Stimulated activated CD4-positive, alpha-beta T cell treated with anti-CD3 and anti-CD28 coated beads, TNF-alpha, amount 100 ng/mL, for 4 hours (primary cell): ENCODE measurements around the gene KIF6.
"Not testable (repeated sequence)": the region's sequence is repeated elsewhere in the genome, so short reads cannot be mapped to it uniquely, and the experiment has no call there.

Source experiments
- DNase-seq, 3 experiments: peaks; one replicate each; pipeline ENCODE4 v3.0.0-alpha.2; 2020; ENCODE audit warnings: low read depth in 3 of 3

The KIF6 gene

GRCh38 chr6:39502362-39502955, 222.7 kb downstream of the KIF6 start:
- not testable (repeated sequence) for DNase-seq

DNA sequence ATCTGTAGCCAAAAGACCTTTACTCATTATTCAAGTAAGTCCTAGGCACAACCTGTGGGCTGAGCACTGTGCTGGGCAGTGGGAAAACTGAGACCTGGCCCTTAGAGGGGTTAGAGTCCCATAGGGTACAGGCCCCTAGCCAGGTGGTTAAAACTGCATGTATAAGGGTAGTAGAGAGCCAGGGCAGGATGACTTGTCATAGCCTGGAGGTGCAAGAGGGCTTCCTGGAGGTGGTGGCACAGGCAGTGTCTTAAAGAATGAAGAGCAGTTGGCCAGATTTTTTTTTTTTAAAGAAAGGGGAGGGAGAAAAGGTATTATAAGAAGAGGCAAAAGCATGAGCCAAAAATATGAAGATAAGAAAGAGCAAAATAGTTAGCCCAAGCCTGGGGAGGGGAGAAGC, 226.2 kb downstream of the KIF6 start:
- no peak for DNase-seq

GRCh38 chr6:39498096-39498495, 227.1 kb downstream of the KIF6 start:
- no peak for DNase-seq

- no peak for DNase-seq
Observed at GRCh38 chr6:39496915-39497314, 228.3 kb downstream of the KIF6 start.

DNA sequence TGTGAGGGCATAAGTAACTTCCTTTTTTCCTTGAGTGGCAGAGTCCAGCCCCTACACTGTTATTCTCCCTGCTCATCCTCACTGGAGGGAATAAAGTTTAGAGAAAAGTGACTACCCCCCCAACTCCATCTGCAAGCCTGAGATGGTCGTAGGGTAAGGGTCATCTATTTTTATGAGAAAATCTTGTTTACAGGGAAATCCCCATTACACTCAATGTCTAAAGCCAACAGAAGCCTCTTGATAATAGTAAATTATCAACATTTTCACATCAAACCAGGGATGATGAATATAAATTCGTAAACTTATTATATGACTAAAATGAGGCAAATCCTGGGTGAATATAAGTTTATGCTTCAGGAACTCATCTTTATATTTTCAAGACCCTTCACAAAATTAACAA, 228.8 kb downstream of the KIF6 start:
- no peak for DNase-seq

DNA sequence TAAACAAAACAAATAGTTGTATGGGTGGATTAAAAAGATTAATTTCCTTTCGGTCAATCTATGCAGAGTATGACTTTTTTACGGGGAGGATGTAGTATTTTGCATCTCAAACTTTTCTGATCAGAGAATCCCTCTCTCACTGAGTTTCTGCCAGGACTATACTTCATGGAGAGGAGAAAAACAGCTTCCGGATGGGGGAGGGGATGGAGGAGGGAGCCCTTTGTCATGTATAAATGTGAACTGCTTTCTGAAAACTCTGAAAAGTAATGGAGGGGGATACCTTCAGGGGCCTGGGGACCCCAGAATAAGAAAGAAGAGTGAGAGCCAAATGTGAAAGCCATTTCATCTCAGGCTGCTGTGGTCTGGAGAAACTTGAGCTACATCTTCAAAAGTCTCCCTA, 229.6 kb downstream of the KIF6 start:
- DNase-seq = no peak

DNA sequence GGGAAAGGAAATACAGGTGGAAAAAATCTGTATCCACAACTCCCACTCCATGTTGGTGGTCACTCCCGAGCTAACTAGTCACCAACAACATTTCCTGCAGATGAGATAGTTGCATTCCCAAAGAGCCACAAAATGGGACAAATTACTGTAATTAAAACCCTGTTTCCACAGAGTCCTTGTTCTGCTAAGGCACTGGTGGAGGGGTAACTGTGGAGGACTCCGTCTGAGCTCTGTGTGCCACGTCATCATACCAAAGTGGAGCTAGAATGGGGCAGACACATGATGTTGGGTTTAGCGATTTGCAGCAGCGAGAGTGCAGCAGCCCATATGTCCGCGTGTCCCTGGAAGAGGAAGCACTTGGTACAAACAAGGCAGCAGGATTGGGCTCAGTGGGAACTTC, 230.2 kb downstream of the KIF6 start:
- no peak for DNase-seq

DNA sequence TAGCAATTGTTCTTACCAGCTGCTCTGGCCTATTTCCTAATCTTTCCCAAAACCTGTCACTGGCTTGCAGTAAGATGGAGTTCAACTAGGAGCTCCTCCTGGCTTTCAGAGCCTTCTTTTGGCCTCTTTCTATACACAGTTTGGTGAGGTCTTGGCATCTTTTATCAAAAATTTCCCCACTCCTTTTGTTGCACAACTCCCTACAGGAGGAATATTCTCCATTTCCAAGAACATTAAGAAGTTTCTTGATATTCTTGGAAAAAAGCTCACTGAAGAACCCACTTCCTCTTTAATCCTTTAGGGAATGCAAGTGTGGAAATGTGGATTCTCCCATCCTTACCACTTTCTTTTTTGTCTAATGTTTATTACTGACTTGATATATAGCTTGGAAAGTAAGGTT, 231.4 kb downstream of the KIF6 start:
- DNase-seq = no peak

GRCh38 chr6:39493174-39493573, 232.0 kb downstream of the KIF6 start:
- DNase-seq = no peak

DNA sequence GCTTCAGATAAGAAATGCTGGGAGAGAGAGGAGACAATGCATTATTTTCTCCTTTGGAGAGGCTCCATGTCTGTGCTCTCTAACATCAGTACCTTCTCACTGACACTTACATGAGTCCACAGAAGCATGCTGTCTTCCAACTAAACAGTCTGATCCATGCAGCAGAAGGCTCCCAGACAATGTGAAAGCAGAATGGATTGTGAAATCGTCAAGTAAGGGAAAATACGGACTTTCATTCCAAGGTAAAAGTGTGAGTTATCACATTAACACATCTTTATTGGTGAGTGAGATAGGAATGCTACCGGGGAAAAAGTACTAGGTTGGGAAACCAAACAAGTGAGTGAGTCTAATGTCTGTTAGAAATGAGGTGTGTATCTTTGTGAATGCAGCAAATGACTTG, 235.1 kb downstream of the KIF6 start:
- DNase-seq = no peak

- no peak for DNase-seq
Observed at GRCh38 chr6:39488255-39488879, 236.8 kb downstream of the KIF6 start.

- no peak for DNase-seq
Observed at GRCh38 chr6:39484276-39484675, 240.9 kb downstream of the KIF6 start.

DNA sequence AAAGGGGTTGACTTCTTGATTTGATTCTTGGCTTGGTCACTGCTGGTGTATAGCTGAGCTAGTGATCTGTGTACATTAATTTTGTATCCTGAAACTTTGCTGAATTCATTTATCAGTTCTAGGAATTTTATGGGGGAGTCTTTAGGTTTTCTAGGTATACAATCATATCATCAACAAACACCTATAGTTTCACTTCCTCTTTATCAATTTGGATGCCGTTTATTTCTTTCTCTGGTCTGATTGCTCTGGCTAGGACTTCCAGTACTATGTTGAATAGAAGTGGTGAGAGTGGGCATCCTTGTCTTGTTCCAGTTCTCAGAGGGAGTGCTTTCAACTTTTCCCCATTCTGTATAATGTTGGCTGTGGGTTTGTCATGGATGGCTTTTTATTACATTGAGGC, 245.4 kb downstream of the KIF6 start:
- DNase-seq = not testable (repeated sequence)

GRCh38 chr6:39476670-39477069, 248.5 kb downstream of the KIF6 start:
- DNase-seq = no peak

- no peak for DNase-seq
Observed at GRCh38 chr6:39476151-39476550, 249.1 kb downstream of the KIF6 start.

DNA sequence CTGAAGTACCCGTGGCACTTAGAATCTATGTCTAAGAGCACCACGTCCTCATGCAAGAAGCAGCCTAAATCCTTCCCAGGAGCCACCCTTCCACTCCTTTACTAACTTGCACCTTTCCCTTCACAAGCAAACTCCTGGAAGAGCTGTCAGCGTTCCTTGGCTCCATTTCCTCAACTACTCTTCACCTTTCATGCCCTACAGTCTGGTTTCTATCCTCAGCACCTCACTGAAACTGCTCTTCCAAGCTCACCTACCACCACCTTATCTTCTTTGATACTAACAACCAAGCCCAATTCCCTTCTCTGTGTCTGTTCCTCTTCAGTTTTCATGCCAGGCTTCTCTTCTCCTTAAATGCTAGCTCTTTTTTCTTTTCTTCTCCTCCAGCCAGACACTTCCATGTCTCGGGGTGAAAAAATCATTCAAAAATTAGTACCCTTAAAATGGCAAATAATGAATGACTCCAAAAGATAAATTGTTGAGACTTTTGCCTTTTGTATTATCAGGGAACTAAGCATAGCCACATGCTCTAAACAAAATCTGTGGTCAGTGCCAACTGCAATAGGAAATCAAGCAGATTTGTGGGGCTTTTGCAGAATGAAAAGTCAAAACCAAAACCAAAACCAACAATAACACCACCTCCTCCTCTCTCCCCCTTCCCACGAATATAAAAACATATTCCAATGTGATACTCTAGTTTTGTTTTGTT, 253.1 kb downstream of the KIF6 start:
- no peak for DNase-seq

DNA sequence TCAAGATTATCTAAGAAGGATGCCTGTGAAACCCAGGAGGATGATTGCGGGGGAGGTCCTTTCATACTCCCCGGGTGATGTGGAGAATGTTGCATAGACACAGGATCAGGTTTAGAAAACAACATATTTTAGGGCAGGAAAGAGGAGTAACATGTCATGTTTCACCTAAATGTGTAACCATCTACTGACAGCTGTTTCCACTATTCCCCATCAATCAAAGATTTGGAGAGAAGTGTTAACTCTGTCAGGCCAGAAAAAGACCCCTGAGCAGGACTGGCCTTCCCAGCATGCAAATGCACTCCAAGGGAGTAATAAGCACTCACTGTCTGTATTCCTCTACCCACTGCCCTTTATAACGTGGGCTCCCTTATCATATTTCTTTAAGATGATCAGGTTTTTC, 254.7 kb downstream of the KIF6 start:
- no peak for DNase-seq

- no peak for DNase-seq
Observed at GRCh38 chr6:39468385-39468784, 256.8 kb downstream of the KIF6 start.

GRCh38 chr6:39466631-39467030, 258.6 kb downstream of the KIF6 start:
- DNase-seq = no peak

- no peak for DNase-seq
Observed at GRCh38 chr6:39465539-39465938, 259.7 kb downstream of the KIF6 start.

- no peak for DNase-seq
Observed at GRCh38 chr6:39464067-39464466, 261.1 kb downstream of the KIF6 start.

DNA sequence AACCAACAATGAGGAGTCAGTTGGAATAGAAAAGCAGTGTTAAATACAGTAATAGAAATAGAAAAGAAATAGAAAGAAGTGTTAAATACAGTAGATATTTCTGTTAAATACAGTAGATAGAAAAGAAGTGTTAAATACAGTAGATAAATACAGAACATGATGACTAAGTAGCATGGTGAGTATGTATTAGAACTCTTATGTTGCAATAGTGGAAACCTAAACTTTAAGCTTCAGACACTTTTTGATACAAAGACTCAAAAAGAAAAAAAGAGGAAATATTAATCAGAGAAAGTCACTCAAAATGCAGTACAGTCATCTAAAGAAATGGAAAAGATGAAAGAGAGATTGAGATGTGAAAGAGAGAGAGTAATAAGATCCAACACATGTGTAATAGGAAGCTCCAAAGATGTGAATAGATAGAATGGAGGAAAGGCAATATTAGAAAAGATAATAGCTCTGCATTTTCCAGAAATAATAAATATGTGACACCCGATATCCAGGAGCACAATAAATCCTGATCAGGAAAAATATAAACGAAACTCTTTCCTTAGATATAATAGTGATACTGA, 271.2 kb downstream of the KIF6 start:
- DNase-seq = no peak

DNA sequence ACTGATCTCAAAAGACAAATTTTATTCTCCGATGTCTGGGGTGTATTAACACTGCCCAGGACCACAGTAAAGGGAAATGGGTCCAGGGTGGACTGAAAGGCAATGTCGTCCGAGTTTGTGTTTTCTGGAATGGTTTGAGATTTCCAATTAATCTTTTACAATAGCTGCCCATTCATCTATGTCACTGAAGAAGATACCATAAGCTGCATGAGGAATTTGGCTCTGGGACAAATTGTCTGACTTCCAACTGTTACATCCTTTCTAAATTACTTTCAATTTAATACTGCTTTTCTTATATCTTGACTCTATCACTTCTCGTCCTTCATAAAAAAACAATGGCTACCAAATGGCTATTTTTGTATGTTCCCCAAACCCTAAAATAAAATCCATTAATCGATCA, 272.0 kb downstream of the KIF6 start:
- DNase-seq = no peak
